ENCODE data around the gene IGFL2.
"Not testable (repeated sequence)": the region's sequence is repeated elsewhere in the genome, so short reads cannot be mapped to it uniquely, and the experiment has no call there.

The IGFL2 gene

GRCh38 chr19:46147791-46148288 lies at the start of gene IGFL2:
TSS of gene IGFL2 (plus strand) at chr19:46148238. CDS start at chr19:46148279, 41 bp downstream.
- no peak for DNase-seq

GRCh38 chr19:46100344-46100743 lies 47.7 kb upstream of the IGFL2 start:
- DNase-seq = no peak

- DNase-seq = no peak
Measured at GRCh38 chr19:46101293-46101692, 46.7 kb upstream of the IGFL2 start.

GRCh38 chr19:46102333-46102732 lies 45.7 kb upstream of the IGFL2 start:
- not testable (repeated sequence) for DNase-seq

- no peak for DNase-seq
Measured at GRCh38 chr19:46107371-46107770, 40.7 kb upstream of the IGFL2 start.

GRCh38 chr19:46109876-46110275 lies 38.2 kb upstream of the IGFL2 start:
- DNase-seq = no peak

GRCh38 chr19:46111376-46111775 lies 36.7 kb upstream of the IGFL2 start:
- DNase-seq = no peak

- no peak for DNase-seq
Measured at GRCh38 chr19:46112527-46112926, 35.5 kb upstream of the IGFL2 start.

- no peak for DNase-seq
Measured at GRCh38 chr19:46113726-46114125, 34.3 kb upstream of the IGFL2 start.

GRCh38 chr19:46115396-46116106 lies 32.5 kb upstream of the IGFL2 start:
- DNase-seq = no peak

GRCh38 chr19:46116121-46116520 lies 31.9 kb upstream of the IGFL2 start:
- no peak for DNase-seq

- DNase-seq = no peak
Measured at GRCh38 chr19:46118136-46118535, 29.9 kb upstream of the IGFL2 start.

- DNase-seq = no peak
Measured at GRCh38 chr19:46124638-46125115, 23.4 kb upstream of the IGFL2 start, which contains the start of gene IGFL3. TSS of gene IGFL3 (minus strand) at chr19:46124688. CDS start at chr19:46124649, 39 bp downstream.

- no peak for DNase-seq
Measured at GRCh38 chr19:46125447-46125846, 22.6 kb upstream of the IGFL2 start.

GRCh38 chr19:46126086-46126580 lies 21.9 kb upstream of the IGFL2 start:
- DNase-seq = no peak

GRCh38 chr19:46131485-46132143 lies 16.4 kb upstream of the IGFL2 start:
- no peak for DNase-seq

GRCh38 chr19:46132508-46133100 lies 15.4 kb upstream of the IGFL2 start:
- DNase-seq = no peak

- DNase-seq = no peak
Measured at GRCh38 chr19:46133101-46133627, 14.9 kb upstream of the IGFL2 start.

GRCh38 chr19:46133777-46134241 lies 14.2 kb upstream of the IGFL2 start:
- no peak for DNase-seq

- DNase-seq = no peak
Measured at GRCh38 chr19:46134527-46134926, 13.5 kb upstream of the IGFL2 start.

- no peak for DNase-seq
Measured at GRCh38 chr19:46137915-46138473, 10.0 kb upstream of the IGFL2 start.

- DNase-seq = no peak
Measured at GRCh38 chr19:46141421-46141820, 6.6 kb upstream of the IGFL2 start.

GRCh38 chr19:46142294-46142693 lies 5.7 kb upstream of the IGFL2 start:
- DNase-seq = no peak

Measured in GOT3 (cell line).